Hematopoietic multipotent progenitor cell (in vitro differentiated cells): ENCODE data around the gene LTV1. TPM values are rescaled to one million over a fixed set of nuclear protein-coding genes. Genes with fewer than 3 reads are reported as not detected.
"Not testable (repeated sequence)": the region's sequence is repeated elsewhere in the genome, so short reads cannot be mapped to it uniquely, and the experiment has no call there.

Experiments
- DNase-seq, 3 donors: peaks; one replicate each; pipeline ENCODE4 v3.0.0-alpha.2; 2011 to 2015; ENCODE audit warnings: low read depth in 2 of 3, low spot score in 2 of 3
- total RNA-seq: library from RNA; depleted of rRNA; stranded (reverse); fragments of >200 nt; gene quantifications from one replicate; pipeline ENCODE4 v1.2.3, GENCODE V29; 2012

Gene LTV1
- total RNA-seq, 1 donor: 4.6 TPM

- no peak for DNase-seq
These were observed 2.4 kb upstream of the LTV1 start for GRCh38 chr6:143840595-143841265.

GRCh38 chr6:143842461-143842901, 657 bp upstream of the LTV1 start:
- no peak for DNase-seq

GRCh38 chr6:143843677-143843999, 500 bp downstream of the LTV1 start:
- DNase-seq: peak in 1 of 3 donors; percentile 68

GRCh38 chr6:143844006-143844405, 868 bp downstream of the LTV1 start:
- no peak for DNase-seq

- DNase-seq: no peak
These were observed 1.9 kb downstream of the LTV1 start for GRCh38 chr6:143845033-143845432.

- not testable (repeated sequence) for DNase-seq
These were observed 8.6 kb downstream of the LTV1 start for GRCh38 chr6:143851706-143852105.

GRCh38 chr6:143855057-143855456, 11.9 kb downstream of the LTV1 start:
- DNase-seq: not testable (repeated sequence)

- DNase-seq: not testable (repeated sequence)
These were observed 13.6 kb downstream of the LTV1 start for GRCh38 chr6:143856762-143857161.

- DNase-seq: no peak
These were observed 14.5 kb downstream of the LTV1 start for GRCh38 chr6:143857651-143858050.

GRCh38 chr6:143859891-143860660, 16.9 kb downstream of the LTV1 start:
- DNase-seq: no peak

GRCh38 chr6:143863771-143864170, 20.6 kb downstream of the LTV1 start:
- DNase-seq: no peak

- DNase-seq: no peak
These were observed 21.1 kb downstream of the LTV1 start, which contains the start of gene ZC2HC1B for GRCh38 chr6:143864234-143864633. Gene ZC2HC1B (plus strand): TSS chr6:143864474. CDS start chr6:143864540, 66 bp downstream.

- DNase-seq: no peak
These were observed 24.1 kb downstream of the LTV1 start for GRCh38 chr6:143867236-143867635.

GRCh38 chr6:143868808-143869207, 25.7 kb downstream of the LTV1 start:
- DNase-seq: not testable (repeated sequence)

GRCh38 chr6:143871202-143871730, 28.1 kb downstream of the LTV1 start:
- not testable (repeated sequence) for DNase-seq

- peak in 1 of 3 donors; percentile 19 for DNase-seq
These were observed 29.1 kb downstream of the LTV1 start for GRCh38 chr6:143872201-143872600.

GRCh38 chr6:143873600-143873999, 30.5 kb downstream of the LTV1 start:
- DNase-seq: not testable (repeated sequence)

GRCh38 chr6:143874503-143874902, 31.4 kb downstream of the LTV1 start:
- not testable (repeated sequence) for DNase-seq

- no peak for DNase-seq
These were observed 34.6 kb downstream of the LTV1 start for GRCh38 chr6:143877584-143878271.

GRCh38 chr6:143878272-143878760, 35.2 kb downstream of the LTV1 start:
- DNase-seq: no peak

GRCh38 chr6:143880412-143880811, 37.3 kb downstream of the LTV1 start:
- DNase-seq: no peak
